ENCODE results near the gene RBL2.
"Not testable (repeated sequence)": the region's sequence is repeated elsewhere in the genome, so short reads cannot be mapped to it uniquely, and the experiment has no call there.

RBL2 gene

DNA sequence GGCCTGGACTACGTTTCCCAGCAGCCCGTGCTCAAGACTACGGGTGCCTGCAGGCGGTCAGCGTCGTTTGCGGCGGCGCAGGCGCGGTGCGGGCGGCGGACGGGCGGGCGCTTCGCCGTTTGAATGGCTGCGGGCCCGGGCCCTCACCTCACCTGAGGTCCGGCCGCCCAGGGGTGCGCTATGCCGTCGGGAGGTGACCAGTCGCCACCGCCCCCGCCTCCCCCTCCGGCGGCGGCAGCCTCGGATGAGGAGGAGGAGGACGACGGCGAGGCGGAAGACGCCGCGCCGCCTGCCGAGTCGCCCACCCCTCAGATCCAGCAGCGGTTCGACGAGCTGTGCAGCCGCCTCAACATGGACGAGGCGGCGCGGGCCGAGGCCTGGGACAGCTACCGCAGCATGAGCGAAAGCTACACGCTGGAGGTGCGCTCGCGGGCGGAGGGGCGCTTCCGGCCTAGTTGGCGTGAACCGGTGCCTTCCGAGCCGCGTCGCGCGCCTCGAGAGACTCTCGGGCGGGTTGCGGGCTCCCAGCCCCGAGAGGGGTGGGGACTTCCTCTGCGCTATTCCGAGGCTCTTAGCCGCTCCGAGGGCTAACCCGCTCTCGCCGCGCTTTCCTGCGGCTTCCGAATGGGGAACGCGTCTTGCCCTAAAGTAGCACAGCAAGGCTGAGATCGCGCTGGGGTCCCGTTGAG, at the start of gene RBL2:
RBL2 (plus strand) TSS at position 95 of the 689 bp plus-strand sequence; CDS start at position 181, 86 bp downstream.
- peak; percentile 68 for DNase-seq

DNA sequence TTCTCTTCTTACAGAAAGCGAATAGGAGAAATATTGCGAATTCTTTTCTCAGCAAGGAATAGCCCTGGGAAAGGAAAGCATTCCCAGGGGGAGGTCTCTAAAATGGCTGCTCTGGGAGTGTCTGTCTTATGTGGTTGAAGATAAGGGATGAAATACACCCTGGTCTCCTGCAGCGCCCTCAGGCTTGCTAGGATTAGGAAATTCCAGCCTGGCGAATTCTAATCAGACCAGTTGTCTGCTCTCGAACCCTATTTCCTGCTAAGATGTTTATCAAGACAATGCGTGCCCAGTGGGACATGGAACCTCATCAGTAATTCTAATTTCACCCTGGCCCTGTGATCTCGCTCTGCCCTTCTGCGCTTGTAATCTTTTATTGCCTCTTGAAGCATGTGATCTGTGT, 49.7 kb upstream of the RBL2 start:
- DNase-seq: not testable (repeated sequence)

DNA sequence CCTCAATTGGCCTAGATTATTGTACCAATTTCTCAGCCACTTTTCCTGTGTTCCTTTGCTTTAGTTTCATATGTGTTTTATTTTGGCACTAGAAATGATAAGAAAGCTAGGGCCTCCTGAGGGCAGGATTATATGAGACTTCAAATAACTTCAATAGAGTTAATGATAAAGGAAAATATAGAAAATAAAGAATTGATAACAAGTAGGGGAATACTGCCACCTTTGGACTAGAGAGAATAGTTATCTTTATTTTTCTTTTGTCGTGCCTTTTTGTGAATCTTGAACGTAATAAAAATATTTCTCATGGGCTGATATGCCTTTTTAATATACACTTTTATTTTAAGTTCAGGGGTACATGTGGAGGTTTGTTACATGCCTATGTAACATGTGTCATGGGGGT, 29.3 kb upstream of the RBL2 start:
- DNase-seq: no peak

DNA sequence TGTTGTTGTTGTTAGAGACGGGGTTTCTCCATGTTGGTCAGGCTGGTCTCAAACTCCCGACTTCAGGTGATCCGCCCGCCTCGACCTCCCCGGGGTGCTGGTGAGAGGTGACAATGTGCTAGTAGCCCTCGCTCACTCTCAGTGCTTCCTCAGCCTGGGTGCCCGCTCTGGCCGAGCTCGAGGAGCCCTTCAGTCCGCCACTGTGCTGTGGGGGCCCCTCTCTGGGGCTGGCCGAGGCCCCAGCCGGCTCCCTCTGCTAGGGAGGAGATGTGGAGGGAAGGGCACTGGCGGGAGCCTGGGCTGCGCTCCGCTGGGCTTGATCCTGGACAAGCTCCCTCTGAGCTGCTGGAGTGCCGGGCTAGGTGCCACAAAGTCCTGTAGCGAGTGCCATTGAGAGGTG, 21.7 kb upstream of the RBL2 start:
- DNase-seq: no peak

DNA sequence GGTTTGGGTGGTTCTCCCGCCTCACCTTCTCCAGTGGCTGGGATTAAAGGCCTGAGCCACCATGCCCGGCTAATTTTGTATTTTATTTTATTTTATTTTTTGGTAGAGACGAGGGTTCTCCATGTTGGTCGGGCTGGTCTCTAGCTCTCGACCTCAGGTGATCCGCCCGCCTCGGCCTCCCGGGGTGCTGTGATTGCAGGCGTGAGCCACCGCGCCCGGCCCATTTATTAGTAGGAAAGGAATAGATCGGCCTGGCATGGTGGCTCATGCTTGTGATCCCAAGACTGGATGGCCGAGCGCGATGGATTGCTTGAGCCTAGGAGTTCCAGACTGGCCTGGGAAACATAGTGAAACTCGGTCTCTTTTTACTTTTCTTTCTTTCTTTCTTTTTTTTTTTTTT, 20.4 kb upstream of the RBL2 start:
- DNase-seq: no peak

DNA sequence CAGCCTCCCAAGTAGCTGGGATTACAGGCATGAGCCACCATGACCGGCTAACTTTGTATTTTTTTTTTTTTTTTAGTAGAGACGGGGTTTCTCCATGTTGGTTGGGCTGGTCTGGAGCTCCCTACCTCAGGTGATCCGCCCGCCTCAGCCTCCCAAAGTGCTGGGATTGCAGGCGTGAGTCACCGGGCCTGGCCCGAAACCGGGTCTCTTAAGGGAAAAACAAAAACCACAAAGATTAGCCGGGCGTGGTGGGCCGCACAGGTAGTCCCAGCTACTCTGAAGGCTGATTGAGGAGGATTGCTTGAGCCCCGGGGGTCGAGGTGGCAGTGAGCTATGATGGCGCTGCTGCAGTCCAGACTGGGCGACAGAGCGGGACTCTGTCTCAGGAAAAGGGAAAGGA, 19.9 kb upstream of the RBL2 start:
- DNase-seq: no peak

GRCh38 chr16:53415504-53415903, 18.8 kb upstream of the RBL2 start:
- peak; percentile 52 for DNase-seq

GRCh38 chr16:53417011-53417410, 17.3 kb upstream of the RBL2 start:
- DNase-seq: no peak

DNA sequence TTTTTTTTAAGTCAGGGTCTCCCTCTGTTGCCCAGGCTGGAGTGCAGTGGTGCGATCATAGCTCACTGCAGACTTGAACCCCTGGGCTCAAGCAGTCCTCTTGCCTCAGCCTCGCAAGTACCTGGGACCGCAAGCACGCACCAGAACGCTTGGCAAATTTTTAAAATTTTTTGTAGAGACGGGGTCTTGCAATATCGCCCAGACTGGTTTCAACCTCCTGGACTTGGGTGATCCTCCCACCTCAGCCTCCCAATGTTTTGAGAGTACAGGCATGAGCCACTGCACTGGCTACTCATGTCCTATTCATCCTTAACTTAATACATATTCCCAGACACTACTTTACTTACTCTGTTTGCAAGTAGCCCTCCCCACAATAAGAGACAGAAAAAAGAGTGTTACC, 16.3 kb upstream of the RBL2 start:
- no peak for DNase-seq

DNA sequence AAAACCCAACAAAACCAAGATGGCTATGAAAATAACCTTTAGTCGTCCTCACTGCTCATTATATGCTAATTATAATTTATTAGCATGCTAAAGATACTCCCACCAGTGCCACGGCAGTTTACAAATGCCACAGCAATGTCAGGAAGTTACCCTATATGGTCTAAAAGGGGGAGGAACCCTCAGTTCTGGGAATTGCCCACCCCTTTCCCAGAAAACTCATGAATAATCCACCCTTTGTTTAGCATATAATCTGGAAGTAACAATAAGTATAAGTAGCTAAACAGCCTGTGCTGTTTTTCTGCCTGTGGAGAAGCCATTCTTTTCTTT, 14.9 kb upstream of the RBL2 start:
- DNase-seq: not testable (repeated sequence)

GRCh38 chr16:53421248-53421647, 13.0 kb upstream of the RBL2 start:
- no peak for DNase-seq

GRCh38 chr16:53423968-53424367, 10.3 kb upstream of the RBL2 start:
- not testable (repeated sequence) for DNase-seq

GRCh38 chr16:53428681-53429080, 5.6 kb upstream of the RBL2 start:
- no peak for DNase-seq

DNA sequence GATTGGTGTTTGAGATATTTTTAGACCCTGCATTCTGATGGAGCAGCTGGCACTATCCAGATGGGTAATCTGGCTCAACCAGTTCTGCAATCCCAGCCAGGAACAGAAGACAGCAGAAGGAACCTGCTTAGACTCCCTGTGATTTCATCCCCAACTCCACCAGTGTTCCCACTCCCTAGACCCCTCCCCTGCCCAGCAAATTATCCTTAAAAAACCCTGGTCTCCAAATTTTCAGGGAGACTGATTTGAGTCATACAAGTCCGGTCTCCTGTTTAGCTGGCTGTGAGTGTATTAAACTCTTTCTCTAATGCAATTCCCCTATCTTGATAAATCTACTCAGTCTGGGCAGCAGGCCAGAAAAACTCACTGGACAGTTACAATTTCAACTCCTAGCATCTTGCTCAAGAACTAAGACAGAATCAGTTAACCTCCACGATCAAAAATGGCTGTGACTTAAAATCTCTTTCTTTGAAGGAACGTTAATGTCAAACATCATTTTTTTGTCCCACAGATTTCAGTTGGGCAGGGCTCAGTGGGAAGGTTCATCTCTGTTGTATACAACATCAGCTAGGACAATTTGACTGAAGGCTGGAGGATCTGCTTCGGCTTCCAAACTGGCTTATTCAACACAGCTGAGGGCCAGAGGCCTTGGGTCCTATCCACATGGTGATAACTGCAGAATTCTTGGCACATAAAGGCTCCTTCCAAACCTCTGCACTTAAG, 4.9 kb upstream of the RBL2 start:
- DNase-seq: no peak

- DNase-seq: no peak
Observed at GRCh38 chr16:53430363-53430762, 3.9 kb upstream of the RBL2 start.

DNA sequence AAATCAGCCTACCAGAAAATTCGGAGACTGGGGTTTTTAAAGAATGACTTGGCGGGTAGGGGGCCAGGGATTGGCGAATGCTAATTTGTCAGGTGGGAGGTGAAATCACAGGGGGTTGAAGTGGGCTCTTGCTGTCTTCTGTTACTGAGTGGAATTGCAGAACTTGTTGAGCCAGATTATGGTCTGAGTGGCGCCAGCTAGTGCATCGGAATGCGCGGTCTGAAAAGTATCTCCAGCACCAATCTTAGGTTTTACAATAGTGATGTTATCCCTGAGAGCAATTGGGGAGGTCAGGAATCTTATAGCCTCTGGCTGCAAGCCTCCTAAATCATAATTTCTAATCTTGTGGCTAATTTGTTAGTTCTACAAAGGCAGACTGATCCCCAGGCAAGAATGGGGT, 762 bp upstream of the RBL2 start:
- DNase-seq: no peak

DNA sequence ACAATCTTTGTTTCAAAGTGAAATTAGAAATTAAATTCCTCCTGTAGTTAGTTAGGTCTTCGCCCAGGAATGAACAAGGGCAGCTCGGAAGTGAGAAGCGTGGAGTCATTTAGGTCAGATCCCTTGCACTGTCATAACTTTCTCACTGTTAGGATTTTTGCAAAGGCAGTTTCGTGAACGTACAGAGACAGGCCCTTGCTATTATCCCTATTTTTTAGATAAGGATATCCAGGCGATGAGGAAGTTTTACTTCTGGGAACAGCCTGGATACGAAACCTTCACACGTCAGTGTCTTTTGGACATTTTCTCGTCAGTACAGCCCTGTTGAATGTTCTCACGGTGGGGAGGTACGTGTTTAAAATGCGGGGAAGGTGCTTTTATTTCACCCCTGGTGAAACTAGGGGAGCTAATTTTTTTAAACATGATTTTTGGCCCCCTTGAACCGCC, 318 bp upstream of the RBL2 start:
- DNase-seq: no peak

GRCh38 chr16:53435066-53435688, 906 bp downstream of the RBL2 start:
- peak; percentile 65 for DNase-seq

DNA sequence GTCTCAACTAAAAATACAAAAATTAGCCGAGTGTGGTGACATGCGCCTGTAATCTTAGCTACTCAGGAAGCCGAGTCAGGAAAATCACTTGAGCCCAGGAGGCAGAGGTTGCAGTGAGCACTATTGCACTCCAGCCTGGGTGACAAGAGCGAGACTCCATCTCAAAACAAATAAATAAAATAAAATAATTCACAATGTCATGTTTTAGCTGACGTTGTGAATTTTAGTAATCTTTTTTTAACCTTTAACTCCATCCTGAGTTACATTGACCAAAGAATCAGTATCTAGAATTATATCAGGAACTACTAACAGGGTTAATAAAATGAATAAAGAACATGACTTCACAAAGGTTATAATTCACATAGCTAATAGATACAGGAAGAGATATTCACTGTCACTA, 5.9 kb downstream of the RBL2 start:
- no peak for DNase-seq

- no peak for DNase-seq
Observed at GRCh38 chr16:53445534-53445933, 11.3 kb downstream of the RBL2 start.

GRCh38 chr16:53446090-53446489, 11.8 kb downstream of the RBL2 start:
- no peak for DNase-seq

GRCh38 chr16:53449816-53450517, 15.7 kb downstream of the RBL2 start:
- DNase-seq: no peak

DNA sequence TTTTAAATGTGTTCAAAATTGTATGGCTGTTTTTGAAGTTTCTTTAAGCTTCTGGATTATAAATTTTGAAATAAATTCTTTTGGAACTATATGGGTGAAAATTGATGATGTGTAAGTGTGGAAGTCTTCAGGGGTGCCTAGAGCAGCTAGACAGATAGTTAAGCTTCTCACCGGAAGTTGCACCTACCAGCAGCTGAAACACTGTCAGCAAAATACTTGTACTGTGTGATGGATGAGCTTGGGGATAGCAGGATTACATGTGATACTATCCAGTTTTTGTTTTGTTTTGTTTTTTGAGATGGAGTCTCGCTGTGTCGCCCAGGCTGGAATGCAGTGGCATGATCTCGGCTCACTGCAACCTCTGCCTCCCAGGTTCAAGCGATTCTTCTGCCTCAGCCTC, 19.7 kb downstream of the RBL2 start:
- no peak for DNase-seq

DNA sequence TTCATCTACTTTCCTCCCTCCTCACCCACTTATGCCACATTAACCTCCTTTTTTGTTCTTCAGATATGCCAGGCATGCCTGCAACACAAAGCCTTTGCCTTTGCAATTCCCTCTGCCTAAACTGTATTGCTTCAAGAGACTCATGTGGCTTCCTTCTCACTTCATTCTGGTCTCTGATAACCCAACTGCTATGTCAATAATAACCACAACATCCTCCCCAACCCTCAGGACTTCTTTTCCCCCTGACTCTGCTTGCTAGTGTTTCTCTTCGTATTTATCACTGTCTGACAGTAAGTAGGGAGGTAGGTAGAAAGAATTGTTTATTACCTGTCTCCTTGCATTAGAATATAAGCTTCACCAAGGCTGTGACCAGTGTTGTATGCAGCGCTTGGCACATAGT, 22.4 kb downstream of the RBL2 start:
- DNase-seq: no peak
